Activated CD8-positive, alpha-beta memory T cell treated with anti-CD3 and anti-CD28 coated beads for 1 hour (primary cell): Measurements from ENCODE around the gene MAVS.
"Not testable (repeated sequence)": the region's sequence is repeated elsewhere in the genome, so short reads cannot be mapped to it uniquely, and the experiment has no call there.

Source experiments
- DNase-seq, 2 donors: peaks; one replicate each; pipeline ENCODE4 v3.0.0-alpha.2; 2020; ENCODE audit warnings: low read depth in 1 of 2; ENCODE audit errors: extremely low read depth in 1 of 2

MAVS gene

GRCh38 chr20:3885715-3886114 lies 39.1 kb downstream of the MAVS start:
- DNase-seq = no peak

DNA sequence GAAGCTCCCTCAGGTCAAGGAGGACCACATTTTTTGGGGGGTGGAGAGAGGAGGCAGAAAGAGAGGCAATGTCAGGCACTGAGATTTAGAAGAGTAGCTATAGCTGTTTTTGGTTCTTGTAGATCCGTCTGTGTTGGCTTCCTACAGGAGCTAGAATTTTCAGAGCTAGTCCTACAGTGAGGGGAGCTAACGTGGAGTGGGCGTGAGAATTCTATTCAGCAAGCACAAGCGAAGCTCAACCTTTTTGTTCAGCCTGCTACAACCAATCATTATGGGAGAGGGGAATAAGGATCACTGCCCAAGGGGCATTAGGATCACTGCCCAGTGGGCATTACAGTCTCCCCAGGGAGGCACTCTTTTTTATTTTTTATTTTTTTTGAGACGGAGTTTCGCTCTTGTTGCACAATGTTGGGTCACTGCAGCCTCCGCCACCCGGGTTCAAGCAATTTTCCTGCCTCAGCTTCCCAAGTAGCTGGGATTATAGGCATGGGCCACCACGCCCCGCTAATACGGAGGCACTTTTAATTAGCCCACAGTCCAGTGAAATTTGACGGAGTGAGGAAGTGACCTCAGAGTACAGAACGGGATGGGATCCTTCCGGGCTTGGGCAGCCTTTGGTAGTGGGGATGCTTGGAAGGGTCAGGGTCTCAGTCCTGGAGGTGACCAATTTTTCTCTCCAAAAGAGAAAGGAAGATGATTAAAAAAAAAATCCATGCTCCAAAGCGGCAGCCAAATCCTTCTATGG lies 41.4 kb downstream of the MAVS start:
- no peak for DNase-seq

DNA sequence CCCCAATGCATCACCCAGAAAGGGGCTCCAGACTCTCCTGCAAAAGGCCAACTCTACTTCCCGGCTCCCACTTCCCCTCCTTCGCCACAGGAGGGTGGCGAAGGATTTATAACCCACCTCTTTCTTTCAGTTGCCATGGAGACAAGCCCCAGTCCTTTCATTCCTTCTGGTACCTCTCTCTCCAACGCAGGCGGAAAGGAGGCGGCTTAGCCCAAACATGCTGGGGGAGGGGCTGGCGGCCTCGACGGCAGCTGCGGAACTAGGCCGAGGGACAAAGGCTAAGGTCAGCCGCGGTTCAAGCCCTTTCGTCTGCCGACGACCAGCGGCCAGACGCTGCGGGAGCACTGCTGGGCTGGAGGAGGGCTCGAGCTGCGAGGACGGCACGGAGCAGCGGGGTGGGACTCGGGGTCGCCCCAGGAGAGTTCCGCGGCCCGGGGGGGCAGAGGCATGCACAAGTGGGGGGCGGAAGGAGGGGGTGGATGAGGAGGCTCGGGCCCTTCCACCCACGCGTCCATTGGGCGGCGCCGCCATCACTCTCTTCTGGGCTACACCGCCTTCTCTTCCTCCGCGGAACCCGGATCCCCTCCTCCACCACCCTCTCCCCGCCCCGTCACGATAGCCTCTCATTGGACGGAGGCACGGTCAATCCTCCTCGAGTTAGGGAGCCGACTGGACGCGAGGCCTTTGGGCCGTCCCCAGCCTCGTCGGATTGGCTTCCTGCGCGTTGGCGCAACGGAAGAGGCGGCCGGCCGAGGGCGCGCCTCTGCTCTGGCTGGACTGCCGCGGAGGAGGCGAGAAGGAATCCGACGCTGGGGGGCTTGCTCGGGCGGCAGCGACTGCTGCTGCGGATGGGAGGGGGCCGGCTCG lies 42.2 kb downstream of the MAVS start, which contains the start of gene PANK2:
Gene PANK2 (plus strand): TSS at position 766 of the 867 bp plus-strand sequence.
- peak; percentile 92 to 96 for DNase-seq

GRCh38 chr20:3889489-3890397 lies 43.1 kb downstream of the MAVS start:
- DNase-seq = peak in 1 of 2 donors; percentile 20

DNA sequence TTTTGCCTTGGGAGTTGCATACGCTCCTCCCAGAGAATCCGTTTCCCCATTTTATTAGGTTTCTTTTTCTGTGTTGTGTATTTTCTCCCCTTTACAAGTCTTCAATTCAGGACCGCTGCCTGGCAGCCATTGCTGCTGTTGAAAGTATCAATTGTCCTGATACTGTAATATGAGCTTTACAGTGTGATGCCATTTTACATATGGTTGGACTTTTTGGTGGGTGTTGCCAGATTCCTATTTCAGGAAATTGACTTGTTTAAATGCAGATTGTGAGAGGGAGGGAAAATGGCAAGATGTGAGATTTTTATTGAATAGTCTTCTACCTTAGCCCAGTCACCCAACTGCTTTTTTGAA lies 43.7 kb downstream of the MAVS start:
- DNase-seq = no peak

GRCh38 chr20:3890999-3891929 lies 44.6 kb downstream of the MAVS start:
- no peak for DNase-seq

DNA sequence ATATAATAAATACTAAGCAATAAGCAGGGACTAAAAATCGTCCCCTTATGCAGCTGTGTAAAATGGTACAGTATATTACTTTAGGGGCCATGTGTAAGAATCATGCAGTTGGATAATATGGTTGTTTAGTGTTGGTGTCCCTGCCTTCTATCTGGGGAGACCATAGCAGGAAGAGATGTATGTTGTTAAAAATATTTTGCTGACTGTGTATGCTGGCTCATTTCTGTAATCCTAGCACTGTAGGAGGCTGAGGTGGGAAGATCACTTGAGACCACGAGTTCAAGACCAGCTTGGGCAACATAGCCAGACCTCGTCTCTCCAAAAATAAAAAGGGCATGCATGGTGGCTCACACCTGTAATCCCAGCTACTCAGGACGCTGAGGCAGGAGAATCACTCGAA lies 48.2 kb downstream of the MAVS start:
- no peak for DNase-seq

DNA sequence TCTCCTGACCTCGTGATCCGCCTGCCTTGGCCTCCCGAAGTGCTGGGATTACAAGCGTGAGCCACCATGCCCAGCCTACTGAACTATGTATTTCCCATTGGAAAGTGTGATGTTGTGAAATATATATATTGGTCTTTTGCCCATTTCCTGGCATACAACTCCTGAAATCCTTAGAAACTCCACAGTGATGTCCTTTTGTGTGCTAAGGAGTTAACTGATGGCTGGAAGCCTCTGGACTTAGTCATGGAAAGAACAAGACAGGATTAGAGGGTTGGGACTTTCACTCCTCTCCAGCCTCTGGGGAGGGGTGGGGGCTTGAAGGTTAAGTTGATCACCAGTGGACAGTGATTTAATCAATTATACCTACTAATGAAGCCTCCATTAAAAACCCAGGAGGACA lies 49.7 kb downstream of the MAVS start:
- DNase-seq = no peak

DNA sequence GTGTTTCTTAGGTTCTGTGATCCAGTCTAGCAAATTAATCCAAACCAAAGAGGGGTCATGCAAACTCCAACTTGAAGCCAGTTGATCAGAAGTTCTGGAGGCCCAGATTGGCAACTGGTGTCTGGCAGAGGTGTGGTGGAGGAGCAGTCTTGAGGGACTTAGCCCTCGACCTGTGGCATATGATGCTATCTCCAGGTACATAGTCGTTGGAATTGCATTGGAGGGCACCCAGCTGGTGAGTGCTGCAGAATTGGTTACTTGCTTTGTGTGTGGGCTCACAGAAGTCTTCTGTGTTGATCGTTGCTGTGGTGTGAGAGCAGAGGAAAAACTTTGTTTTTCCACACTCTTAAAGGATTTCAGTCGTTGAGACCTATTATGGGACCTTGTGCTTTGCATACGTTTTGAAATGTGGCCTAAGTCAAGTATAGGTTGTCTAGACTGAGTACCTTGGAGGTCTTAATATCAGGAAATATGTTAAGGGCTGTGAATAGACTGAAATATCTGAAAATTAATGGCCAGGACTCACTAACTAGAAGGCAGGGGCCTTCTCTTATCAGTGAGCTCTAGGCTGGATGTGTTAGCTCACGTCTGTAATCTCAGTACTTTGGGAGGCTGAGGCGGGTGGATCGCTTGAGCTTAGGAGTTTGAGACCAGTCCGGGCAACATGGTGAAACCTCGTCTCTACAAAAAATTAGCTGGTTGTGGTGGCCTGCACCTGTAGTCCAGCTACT lies 50.4 kb downstream of the MAVS start:
- no peak for DNase-seq

DNA sequence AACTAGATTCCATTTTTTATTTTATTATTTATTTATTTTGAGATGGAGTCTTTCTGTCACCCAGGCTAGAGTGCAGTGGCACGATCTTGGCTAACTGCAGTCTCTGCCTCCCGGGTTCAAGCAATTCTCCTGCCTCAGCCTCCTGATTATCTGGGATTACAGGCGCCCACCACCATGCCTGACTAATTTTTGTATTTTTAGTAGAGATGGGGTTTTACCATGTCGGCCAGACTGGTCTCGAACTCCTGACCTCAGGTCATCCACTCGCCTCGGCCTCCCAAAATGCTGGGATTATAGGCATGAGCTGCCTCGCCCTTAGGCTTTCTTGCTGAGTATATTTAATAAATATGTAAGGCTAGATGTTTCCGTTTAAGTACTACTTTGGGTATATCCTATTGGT lies 51.5 kb downstream of the MAVS start:
- not testable (repeated sequence) for DNase-seq

GRCh38 chr20:3898639-3899038 lies 52.0 kb downstream of the MAVS start:
- DNase-seq = no peak

DNA sequence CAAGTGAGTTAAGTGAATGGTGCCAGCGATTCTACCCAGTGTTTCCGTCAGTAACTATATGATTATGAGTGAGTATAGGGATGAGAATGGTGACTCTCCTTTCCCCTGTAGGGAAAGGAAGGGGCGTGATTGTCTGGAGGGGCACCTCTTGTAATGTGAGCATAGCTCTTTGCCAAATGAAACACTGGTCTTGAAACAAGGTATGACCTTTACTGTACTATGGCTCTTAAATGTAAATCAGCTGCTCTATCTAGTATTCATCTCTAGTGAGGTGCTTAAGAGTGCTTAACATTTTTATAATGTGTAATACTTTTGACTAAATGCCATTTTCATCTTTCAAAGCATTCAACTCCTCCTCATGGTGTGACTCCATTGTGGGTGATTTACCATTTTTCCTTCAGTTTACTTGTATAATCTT lies 53.6 kb downstream of the MAVS start:
- DNase-seq = no peak

- DNase-seq = no peak
Measured at GRCh38 chr20:3901028-3901705, 54.5 kb downstream of the MAVS start.

- DNase-seq = no peak
Measured at GRCh38 chr20:3901706-3902440, 55.2 kb downstream of the MAVS start.

DNA sequence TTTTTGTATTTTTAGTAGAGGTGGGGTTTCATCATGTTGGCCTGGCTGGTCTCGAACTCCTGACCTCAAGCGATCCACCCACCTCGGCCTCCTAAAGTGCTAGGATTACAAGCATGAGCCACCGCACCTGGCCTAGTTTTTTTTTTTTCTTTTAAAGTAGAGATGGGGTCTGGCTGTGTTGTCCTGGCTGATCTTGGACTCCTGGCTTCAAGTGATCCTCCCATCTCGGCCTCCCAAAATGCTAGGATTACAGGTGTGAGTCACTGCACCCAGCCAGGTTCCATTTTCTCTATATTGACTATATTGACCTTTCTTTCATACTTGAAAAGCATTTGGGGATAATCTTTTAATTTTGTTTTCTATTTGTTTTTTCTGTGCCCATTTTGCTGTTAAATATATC lies 55.8 kb downstream of the MAVS start:
- no peak for DNase-seq

GRCh38 chr20:3904224-3904623 lies 57.6 kb downstream of the MAVS start:
- DNase-seq = no peak

DNA sequence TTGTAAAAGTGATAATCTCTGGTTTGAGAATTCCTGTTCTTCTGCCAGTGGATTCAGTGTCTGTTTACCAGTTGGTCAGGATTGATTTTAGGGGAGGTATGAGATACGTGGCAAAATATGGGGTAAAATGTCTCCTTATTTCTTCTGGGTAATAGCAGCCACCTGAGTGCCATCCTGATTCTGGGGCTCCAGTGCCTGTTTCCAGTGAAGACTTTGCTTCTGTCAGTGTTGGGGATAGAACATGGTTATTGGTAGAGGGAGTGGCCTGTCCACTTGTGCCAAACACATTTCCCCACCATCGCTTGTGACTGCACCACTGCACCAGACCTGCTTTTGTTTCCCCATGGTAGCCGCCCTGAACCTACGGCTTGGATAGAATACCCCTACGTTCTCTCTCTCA lies 58.2 kb downstream of the MAVS start:
- DNase-seq = no peak
